Stimulated activated CD8-positive, alpha-beta memory T cell treated with anti-CD3 and anti-CD28 coated beads, Interleukin-15, amount 100 ng/mL, for 24 hours (primary cell): ENCODE results near the gene CSF2.
"Not testable (repeated sequence)": the region's sequence is repeated elsewhere in the genome, so short reads cannot be mapped to it uniquely, and the experiment has no call there.

Experiments used
- DNase-seq: peaks from one replicate; pipeline ENCODE4 v3.0.0-alpha.2; 2020; ENCODE audit warnings: low read depth

CSF2 gene

GRCh38 chr5:132090107-132090506 is 16.5 kb downstream of the CSF2 start:
- DNase-seq = no peak

GRCh38 chr5:132093271-132093670 is 19.7 kb downstream of the CSF2 start:
- no peak for DNase-seq

DNA sequence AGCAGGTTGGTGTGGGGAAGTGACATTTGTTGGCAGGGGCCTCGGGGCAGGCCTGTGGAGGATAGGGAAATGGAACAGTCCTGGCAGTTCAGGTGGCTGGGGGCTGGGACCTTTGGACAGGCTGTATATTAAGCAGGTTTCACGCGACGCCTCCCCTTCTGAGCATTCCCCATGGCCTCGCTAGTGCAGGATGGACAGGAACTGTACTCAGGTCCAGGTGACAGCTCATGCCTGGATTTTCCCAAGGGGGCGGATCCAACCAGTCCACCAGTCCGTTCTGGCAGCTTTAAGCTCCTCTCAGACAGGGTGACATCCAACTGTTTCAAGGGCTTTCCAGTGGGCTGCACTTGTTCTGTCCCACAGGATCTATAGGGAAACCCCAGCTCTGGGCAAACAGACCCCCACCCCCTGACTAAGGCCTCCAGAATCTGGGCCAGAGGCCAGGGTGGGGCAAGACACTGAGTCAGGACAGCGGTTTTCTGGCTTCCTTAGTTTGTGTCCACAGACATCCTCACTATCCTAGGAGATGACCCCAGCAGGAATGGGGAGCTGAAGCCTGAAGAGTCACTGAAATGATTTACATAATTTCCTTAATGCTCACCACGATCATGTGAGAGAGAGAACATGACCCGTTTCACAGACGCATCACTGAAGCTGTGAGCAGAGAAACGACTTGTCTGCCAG is 20.9 kb downstream of the CSF2 start:
- no peak for DNase-seq

DNA sequence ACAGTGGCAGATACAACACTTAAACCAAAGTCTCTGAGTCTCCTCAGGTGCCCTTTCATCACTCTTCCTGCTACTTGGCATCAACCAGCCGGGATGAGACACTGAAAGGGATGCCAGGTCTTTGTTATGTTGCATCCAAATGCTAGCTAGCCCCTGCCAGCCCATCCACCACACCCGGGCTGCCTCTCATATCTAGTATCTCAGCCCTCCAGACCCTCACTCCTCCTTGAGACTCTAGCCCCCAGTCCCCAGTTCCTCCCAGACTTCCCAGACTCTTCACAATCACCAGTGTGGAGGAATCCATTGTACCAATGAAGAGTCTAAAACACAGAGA is 21.5 kb downstream of the CSF2 start:
- no peak for DNase-seq

DNA sequence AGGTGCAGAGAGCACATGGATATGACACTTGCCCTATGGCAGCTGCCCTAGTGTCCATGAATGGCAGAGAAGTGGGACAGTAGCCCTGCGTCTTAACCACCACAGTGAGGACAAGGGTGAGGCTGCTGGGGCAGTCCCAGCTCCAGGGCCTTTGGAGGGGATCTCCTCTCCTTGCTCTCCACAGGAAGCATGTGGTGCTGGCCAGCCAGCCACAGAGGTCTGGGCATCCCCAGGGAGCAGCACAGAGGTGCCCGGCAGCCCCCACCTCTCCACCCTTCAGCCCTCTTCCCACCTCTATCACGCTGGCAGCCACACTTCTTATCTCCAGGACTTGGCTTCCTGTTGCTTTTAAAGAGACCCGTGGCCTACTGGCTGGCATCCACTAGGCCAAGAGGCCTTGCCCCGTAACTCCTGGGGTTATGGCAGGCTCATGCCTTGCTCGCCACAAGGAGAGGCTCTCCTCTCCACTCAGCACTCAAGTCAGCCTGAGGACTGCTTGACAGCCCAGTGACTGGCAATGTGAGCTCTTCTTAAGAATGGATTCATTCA is 21.9 kb downstream of the CSF2 start:
- DNase-seq = no peak

GRCh38 chr5:132096904-132097303 is 23.3 kb downstream of the CSF2 start:
- no peak for DNase-seq

GRCh38 chr5:132098151-132098594 is 24.6 kb downstream of the CSF2 start:
- no peak for DNase-seq

- no peak for DNase-seq
These were observed 25.0 kb downstream of the CSF2 start for GRCh38 chr5:132098621-132099020.

GRCh38 chr5:132099076-132099748 is 25.6 kb downstream of the CSF2 start:
- DNase-seq = no peak

DNA sequence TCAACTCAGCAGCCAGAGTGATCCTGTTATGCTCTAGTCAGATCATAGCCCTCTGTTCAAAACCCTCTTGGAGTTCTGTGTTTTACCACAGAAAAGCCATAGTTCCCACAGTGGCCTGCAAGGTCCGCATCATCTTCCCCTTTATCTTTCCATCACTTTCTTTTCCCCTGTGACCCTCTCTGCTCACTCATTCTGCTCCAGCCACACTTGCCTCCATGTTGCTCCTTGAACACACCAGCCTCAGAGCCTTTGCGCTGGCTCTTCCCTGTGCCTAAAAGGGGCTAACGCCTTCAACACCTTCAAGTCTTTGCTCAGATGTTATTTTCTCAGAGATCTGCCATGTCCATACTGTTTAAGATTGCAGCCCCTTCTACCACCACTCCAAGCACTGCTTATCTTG is 26.3 kb downstream of the CSF2 start:
- DNase-seq = no peak

GRCh38 chr5:132100672-132101261 is 27.2 kb downstream of the CSF2 start:
- no peak for DNase-seq

GRCh38 chr5:132101385-132101880 is 27.8 kb downstream of the CSF2 start:
- no peak for DNase-seq

GRCh38 chr5:132102101-132102701 is 28.6 kb downstream of the CSF2 start:
- no peak for DNase-seq

GRCh38 chr5:132102944-132103331 is 29.3 kb downstream of the CSF2 start:
- DNase-seq = no peak

- no peak for DNase-seq
These were observed 29.9 kb downstream of the CSF2 start for GRCh38 chr5:132103332-132103951.

- no peak for DNase-seq
These were observed 30.4 kb downstream of the CSF2 start for GRCh38 chr5:132103969-132104391.

- DNase-seq = no peak
These were observed 31.0 kb downstream of the CSF2 start for GRCh38 chr5:132104556-132104955.

GRCh38 chr5:132105688-132106087 is 32.1 kb downstream of the CSF2 start:
- DNase-seq = no peak

GRCh38 chr5:132108495-132108894 is 34.9 kb downstream of the CSF2 start:
- DNase-seq = not testable (repeated sequence)

DNA sequence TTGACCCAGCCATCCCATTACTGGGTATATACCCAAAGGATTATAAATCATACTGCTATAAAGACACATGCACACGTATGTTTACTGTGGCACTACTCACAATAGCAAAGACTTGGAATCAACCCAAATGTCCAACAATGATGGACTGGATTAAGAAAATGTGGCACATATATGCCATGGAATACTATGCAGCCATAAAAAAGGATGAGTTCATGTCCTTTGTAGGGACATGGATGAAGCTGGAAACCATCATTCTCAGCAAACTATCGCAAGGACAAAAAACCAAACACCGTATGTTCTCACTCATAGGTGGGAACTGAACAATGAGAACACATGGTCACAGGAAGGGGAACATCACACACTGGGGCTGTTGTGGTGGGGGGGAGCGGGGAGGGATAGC is 35.4 kb downstream of the CSF2 start:
- not testable (repeated sequence) for DNase-seq

DNA sequence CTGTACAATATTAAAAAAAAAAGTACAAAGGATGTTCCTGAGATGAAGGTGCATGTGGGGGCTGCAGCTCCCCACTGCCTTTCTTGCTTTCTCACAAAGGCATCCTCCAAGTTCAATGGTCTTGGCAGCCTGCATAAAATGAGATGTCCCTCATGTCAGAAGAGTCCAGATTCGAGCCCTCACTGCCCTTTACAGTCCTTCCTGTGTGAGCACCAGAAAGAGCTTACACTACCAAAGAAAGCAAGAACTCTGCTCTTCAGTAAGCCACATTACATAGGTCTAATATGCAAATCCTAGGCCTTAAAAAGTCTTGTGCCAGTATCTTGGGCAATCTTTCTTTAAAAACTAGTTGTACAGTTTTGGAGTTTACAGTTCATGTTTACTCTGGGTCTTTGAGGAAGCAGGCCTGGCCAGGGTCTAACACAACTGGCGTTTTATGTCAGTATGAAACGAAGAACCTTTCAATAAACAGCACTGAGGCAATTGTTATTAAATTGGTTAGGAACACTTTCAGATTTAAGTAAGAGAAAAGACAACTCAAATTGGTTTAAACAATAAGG is 36.0 kb downstream of the CSF2 start:
- DNase-seq = no peak

DNA sequence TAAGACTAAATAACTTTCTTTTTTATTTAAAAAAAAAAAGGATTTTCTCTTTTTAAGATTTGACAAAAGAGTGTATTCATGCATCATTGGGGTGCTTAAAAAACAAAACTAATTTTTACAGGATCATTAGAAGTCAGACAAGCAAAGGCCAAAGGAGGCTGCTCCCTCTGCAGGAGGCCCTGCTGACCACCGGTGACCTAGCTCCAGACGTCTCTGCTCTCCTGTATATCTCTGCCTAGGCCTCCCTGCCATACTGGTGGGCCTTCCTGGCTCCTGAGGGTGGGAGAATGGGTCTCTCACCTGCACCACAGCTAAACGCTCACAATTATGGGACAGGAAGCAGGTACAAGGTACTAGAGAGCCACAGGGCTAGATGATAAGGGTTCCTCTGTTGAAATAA is 36.6 kb downstream of the CSF2 start:
- no peak for DNase-seq
